GM18519 (cell line): ENCODE results near the gene DACT2.
"Not testable (repeated sequence)": the region's sequence is repeated elsewhere in the genome, so short reads cannot be mapped to it uniquely, and the experiment has no call there.

Experiments used
- ATAC-seq: cut with Tn5 transposase; IDR thresholded peaks from one replicate; pipeline ENCODE4 v1.9.1; 2021; ENCODE audit warnings: mild to moderate bottlenecking, moderate library complexity; ENCODE audit not compliant: unreplicated experiment, low FRiP score

Gene DACT2

GRCh38 chr6:168269455-168270243 is 49.9 kb downstream of the DACT2 start:
- ATAC-seq, result no peak

GRCh38 chr6:168268755-168269154 is 50.8 kb downstream of the DACT2 start:
- no peak for ATAC-seq

GRCh38 chr6:168267779-168268178 is 51.8 kb downstream of the DACT2 start:
- ATAC-seq, result not testable (repeated sequence)

- ATAC-seq, result no peak
Observed at GRCh38 chr6:168265827-168266815, 53.5 kb downstream of the DACT2 start.

GRCh38 chr6:168265394-168265793 is 54.2 kb downstream of the DACT2 start:
- no peak for ATAC-seq

- ATAC-seq, result no peak
Observed at GRCh38 chr6:168264593-168265335, 54.8 kb downstream of the DACT2 start.

GRCh38 chr6:168263351-168263905 is 56.1 kb downstream of the DACT2 start:
- ATAC-seq, result no peak

- no peak for ATAC-seq
Observed at GRCh38 chr6:168261234-168261633, 58.3 kb downstream of the DACT2 start.

GRCh38 chr6:168260420-168260987 is 59.1 kb downstream of the DACT2 start:
- no peak for ATAC-seq

- no peak for ATAC-seq
Observed at GRCh38 chr6:168258795-168259194, 60.8 kb downstream of the DACT2 start.

- no peak for ATAC-seq
Observed at GRCh38 chr6:168256940-168257339, 62.6 kb downstream of the DACT2 start.
